ENCODE measurements around the gene LUZP1. TPM values are rescaled to one million over a fixed set of nuclear protein-coding genes. Genes with fewer than 3 reads are reported as not detected.
"Not testable (repeated sequence)": the region's sequence is repeated elsewhere in the genome, so short reads cannot be mapped to it uniquely, and the experiment has no call there.

The LUZP1 gene
- total RNA-seq (2014; rRNA removed; shearing (Covaris generic)): 14.4 and 16.4 TPM in 2 replicates

DNA sequence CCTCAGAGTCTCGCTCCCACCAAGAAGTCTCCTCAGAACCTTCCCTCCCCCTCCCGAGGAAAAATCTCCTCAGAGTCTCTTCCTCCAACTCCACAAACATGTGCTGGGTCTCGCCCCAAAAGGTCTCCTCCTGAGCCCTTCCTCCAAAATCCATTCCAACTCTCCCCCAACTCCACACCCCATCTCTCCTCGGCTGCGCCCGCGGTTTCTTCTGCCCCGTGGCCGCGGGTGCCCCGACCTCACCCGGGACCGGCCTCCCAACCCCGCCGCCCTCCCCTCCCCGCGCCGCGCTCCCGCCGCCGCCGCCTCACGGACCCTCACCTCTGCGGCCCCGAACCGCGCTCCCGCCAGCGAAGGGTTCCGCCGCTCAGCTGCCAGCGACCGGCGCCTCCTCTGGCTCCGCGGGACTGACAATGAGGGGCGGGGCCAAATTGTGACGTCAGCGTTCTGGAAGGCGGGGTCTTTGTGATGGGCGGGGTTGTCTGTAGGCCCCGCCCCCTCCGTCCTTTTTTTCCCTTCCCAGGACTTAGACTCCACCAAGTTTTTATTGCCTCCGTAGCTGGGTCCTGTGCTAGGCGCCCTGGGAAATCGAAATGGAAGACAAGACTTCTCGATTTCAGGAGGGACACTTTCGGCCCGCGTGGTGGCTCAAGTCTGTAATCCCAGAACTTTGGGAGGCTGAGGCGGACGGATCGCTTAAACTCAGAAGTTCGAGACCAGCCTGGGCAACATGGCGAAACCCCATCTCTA, at the start of gene LUZP1:
Gene LUZP1, minus strand, starts transcription at position 412 of the 750 bp plus-strand sequence.
- DNase-seq (ENCODE audit: low spot score): peak; percentile 95

DNA sequence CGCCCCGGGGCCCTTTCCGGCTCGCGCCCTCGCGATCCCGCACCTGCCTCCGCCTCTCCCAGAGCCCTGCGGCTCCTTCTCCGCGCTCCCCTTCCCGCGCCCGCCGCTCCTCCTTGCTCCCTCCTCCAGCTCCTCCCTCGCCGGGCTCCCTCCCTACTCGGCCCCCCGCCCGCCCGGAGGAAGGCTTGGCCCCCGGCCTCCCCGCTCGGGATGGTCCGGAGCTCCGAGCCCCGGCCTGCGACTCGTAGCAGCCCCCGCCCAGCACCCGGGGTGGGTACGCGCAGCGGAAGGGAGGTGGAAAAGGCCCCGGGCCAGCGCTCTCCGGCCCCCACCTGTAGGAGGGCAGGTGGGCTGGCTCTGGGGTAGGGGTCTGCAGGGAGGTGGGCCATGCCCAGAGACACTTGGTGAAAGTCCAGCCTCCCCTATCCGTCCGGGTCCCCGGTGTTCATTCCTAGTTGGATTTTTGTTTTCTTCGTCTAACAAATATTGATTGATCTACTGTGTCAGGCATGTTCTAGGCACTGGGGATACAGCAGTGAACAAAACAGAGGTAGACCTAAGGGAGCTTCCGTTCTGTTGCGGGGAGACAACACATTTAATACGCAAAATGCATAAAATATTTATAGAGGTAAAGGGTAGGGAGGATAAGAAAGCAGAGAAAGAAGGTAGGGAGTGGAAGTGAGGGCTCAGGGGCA, 48.9 kb upstream of the LUZP1 start, which contains the start of gene HTR1D:
Gene HTR1D, minus strand, starts transcription at position 82 of the 695 bp plus-strand sequence. CDS start 23,283 bp downstream, outside the sequence.
- DNase-seq (ENCODE audit: low spot score): no peak

DNA sequence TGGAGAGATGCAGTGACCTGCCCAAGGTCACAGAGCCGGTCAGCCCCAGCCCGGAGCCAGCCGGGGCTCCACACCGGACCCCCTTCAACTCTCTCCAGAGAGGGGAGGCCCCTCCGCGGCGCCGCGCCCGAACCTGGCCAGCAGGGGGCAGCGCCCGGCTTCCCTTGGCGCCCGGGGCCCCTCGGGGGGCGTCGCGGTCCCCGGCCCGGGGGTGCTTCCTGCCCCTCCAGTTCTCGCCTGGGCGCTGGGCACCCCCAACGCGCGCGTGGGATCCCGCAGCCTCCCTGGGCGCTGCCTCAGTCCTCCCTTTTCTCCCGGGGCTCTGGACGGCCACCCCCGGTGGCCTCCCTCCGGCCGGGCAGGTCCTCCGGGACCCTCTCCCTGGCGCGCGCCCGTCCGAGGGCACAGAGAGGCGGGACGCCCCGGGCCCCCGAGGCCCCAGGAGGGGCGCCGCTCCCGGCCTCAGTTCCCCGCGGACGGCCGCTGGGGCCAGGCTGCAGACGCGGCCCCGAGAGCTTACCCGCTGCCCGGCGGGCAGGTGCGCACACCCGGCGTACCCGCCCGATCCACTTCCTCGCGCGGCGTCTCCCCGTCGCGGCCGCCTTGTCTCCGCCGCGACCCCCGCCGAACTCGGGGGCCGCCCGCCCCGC, 48.2 kb upstream of the LUZP1 start:
- DNase-seq (ENCODE audit: low spot score): no peak

DNA sequence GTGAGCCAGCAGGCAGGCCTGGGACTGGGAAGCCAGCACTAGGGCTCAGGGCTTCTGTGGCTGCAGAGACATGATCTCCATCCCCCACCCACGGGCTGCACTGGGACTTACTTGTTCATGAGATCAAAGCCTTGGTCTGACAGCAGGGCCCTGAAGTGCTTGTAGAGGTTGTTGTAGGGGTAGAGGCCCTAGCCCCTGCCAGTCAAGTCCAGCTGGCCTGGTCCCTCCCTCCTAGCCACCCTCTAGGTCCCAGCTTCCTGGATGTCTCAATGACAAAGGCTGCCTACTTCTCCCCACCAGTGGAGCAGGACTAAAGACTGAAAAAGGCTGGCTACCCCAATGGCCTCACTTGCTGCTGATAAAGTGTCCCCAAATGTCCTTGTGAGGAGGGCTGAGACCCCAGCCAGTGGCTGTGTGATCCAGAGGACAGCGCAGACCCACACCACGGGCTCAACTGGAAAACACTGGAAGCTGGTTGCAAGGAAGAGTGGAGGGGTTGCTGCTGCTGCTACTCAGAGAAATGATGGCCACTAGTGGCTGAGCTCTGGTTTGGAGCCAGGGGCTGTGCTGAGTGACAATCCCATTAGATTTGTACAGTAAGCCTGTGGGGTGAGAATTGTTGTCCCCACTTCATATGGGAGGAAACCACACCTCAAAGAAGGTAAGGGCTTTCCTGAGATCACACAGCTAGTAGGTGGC, 47.2 kb upstream of the LUZP1 start:
- no peak for DNase-seq (ENCODE audit: low spot score)

DNA sequence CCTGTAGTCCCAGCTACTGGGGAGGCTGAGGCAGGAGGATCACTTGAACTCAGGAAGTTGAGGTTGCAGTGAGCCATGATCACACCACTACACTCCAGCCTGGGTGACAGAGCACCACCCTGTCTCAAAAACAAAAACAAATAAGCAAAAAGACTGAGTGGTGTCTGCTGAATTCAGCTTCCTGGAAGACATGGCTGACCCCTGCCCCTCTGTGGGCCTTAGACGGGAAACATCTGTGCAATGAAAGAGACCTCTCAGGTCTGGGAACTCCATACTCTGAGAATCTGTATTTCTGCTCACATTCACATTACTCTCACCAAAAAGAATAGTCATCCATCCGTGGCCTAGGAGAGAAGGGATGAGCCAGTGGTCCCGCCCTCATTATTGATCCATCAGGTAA, 46.6 kb upstream of the LUZP1 start:
- DNase-seq (ENCODE audit: low spot score): no peak

DNA sequence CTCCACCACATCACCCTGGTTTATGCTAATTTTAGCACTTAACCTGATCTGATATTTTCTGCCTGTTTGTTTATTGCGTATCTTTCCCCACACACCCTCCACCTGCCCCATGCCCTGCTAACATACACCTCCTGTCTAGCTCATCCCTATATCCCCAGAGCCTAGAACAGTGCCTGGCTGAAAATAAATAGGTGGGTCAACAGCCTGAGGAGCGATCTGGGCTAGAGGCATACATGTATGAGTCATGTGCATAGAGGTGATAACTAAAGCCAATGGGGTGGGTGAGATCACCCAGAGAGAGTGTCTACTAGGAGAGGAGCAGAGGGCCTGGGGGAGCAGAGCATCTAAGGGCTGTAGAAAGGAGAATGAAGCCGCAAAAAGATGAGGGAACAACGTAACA, 46.0 kb upstream of the LUZP1 start:
- DNase-seq (ENCODE audit: low spot score): no peak

DNA sequence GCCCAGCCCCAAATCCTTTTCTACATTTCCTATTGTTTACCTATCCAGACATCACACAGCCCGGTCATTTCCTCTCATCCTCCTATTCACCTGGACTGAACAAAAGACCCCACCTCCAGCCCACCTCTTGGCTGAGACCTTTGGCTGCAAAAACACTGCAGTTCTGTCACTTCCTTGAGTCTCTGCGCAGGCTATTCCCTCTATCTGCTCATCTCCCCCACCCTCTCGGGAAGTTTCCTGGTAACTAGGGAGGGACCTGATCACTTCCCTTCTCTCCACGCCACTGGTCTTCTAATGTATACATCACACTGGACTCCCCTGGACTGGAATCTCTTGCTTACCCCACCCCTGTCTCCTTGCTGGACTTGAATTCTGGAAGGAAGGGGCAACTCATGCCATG, 43.3 kb upstream of the LUZP1 start:
- DNase-seq (ENCODE audit: low spot score): peak; percentile 51

DNA sequence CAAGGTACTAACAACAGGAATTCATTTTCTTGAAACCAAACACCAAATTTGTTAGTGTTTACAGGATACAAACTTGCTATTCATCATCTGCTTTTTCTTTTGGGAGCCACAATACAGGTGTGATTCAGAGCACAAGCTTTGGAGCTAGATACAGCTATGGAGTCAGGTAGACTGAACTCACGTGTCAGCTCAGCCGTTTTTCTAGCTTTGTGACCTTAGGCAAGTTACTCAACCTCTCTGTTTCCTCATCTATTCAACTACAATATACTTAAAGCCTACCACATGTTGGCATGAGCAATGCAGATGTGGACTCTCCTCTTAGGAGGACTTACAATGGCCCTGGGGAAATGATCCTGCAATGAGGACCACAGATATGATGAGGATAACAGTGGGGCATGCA, 42.3 kb upstream of the LUZP1 start:
- no peak for DNase-seq (ENCODE audit: low spot score)

DNA sequence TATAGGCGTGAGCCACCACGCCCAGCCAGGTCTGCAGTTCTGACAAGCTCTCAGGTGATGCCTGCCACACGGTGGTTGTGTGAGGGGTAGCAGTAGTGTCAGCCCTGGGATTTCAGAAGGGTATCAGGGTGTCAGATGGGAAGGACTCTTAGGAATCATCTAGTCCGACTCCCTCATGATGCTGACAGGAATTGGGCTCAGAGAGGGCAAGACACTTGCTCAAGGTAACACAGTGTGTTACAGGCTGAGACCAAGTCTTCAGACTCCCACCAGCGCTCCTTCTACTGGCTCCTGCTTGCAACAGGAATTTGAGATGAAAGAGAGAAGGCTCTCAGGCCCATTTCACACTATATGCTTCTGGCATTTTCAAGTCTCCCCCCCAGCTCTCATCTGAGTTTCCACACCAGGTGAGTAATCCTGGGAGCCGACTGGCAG, 41.7 kb upstream of the LUZP1 start:
- DNase-seq (ENCODE audit: low spot score): peak; percentile 44

DNA sequence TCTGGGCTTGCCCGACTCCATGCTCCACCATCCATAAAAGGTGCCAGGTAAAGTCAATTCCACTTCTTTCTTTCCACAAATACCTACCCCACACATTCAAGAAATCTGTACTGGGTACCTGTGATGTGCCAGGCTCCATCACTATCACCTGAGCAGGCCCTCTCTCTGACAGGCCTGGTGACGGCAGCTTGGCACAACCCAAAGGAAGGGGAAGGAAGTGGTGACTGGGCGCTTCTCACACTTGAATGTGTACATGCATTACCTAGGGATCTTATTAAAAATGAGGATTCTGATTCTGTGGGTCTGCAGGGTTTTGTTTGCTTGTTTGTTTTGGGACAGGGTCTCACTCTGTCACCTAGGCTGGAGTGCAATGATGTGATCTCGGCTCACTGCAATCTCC, 41.1 kb upstream of the LUZP1 start:
- no peak for DNase-seq (ENCODE audit: low spot score)

DNA sequence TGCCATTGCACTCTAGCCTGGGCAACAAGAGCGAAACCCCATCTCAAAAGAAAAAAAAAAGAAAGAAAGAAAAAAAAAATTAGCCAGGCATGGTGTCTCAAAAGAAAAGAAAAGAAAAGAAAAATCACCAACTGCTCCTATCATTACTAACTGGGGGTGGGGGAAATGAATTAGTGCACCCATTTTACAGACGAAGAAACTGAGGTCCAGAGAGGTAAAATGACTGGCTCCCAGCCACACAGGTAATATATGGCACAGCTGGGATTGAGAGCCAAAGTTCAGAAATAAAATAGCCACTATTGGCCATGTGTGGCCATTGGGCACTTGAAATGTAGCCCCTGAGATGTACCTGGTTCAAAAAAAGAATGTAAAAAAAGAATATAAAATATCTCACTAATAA, 39.9 kb upstream of the LUZP1 start:
- DNase-seq (ENCODE audit: low spot score): no peak

DNA sequence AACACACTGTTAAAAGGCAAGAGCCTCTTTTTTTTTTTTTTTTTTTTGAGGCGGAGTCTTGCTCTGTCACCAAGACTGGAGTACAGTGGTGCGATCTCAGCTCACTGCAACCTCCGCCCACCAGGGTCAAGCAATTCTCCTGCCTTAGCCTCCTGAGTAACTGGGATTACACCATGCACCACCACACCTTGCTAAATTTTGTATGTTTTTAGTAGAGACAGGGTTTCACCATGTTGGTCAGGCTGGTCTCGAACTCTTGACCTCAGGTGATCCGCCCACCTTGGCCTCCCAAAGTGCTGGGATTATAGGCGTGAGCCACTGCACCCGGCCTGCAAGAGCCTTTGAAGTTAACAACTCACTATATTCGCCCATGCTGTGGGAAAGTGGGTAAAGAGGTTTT, 39.1 kb upstream of the LUZP1 start:
- DNase-seq (ENCODE audit: low spot score): not testable (repeated sequence)

DNA sequence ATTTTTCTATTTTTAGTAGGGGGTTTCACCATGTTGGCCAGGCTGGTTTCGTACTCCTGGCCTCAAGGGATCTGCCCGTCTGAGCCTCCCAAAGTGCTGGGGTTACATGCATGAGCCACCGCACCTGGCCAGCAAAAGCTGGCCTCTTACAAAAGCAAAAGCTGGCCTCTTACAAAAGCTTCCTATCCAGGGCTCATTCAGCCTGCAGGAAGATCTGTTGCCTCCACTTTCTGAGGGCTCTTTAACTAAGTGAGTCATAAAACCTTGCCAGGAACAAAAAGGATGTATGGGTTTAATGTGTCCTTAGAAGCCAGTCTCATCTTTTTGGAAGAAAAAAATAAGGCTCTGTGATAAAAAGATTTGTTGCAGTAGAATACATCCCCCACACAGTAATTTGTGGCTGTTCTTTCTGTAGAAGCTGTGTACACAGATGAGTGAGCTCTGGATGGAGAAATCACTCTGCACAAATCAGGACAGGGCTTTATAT, 33.6 kb upstream of the LUZP1 start:
- no peak for DNase-seq (ENCODE audit: low spot score)

DNA sequence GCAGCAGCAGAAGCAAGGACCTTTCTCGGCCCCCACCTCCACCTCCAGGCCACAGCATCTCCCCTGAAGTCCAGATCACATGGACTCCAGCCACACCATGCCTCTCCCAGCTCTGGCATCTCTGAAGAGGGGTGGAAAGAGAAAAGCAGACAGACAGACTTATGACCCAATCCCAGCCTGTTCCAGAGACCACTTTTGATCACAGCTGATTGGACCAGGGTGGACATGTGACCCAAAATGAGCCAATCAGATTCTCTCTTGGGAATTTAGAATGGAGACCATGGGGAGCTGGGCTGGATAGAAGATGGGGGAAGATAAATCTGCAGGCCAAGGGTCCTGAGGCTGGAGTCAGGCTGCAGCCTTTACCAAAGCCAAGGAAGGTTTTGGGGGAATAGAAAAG, 32.2 kb upstream of the LUZP1 start:
- no peak for DNase-seq (ENCODE audit: low spot score)

DNA sequence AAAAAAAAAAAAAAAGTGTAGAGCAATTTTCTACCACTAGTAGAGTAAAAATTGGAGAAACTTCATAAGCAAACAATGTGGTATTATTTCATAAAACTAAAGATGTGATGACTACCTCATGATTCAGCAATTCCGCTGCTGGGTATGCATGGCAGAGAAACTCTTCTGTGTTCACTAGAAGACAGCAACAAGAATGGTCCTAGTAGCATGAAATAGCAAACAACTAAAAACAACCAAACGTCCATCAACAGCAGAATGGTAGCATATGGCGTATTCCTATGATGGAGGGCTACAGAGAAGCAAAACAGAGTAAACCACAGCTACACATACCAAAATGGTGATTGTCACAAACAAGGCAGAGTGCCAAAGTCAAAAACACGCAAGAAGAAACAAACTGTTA, 29.7 kb upstream of the LUZP1 start:
- no peak for DNase-seq (ENCODE audit: low spot score)

DNA sequence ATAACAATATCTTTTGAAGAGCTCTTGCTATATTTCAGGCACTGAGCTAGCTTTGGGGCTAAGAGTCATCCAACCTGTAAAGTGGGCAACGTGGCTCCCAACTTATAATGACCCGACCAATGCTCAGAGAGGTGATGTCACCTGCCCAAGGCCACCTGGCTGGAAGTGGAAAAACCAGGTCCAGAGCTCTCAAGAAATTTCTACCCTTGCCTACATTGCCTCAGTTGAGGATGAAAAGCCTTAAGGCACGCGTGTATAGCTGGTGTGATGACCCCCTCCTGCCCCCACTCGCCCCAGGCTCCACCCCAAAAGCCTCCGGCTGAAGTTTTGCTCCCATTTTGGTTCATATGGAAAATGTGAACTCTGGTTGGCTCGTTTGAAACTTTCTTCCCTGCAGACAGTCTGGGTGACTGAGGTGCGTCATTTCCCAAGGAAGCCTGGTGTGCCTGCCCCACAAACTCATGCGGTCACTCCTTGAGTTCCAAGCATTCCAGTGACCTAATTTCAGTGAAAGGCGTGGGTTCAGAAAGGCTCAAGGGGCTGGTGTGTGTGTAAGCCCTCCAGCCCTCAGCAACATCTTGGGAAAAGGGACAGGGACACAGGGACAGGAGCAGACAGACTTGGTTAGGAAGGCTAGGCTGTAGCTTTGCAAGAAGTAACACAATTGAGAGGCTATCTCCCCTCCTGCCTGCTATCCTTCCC, 28.1 kb upstream of the LUZP1 start:
- no peak for DNase-seq (ENCODE audit: low spot score)

DNA sequence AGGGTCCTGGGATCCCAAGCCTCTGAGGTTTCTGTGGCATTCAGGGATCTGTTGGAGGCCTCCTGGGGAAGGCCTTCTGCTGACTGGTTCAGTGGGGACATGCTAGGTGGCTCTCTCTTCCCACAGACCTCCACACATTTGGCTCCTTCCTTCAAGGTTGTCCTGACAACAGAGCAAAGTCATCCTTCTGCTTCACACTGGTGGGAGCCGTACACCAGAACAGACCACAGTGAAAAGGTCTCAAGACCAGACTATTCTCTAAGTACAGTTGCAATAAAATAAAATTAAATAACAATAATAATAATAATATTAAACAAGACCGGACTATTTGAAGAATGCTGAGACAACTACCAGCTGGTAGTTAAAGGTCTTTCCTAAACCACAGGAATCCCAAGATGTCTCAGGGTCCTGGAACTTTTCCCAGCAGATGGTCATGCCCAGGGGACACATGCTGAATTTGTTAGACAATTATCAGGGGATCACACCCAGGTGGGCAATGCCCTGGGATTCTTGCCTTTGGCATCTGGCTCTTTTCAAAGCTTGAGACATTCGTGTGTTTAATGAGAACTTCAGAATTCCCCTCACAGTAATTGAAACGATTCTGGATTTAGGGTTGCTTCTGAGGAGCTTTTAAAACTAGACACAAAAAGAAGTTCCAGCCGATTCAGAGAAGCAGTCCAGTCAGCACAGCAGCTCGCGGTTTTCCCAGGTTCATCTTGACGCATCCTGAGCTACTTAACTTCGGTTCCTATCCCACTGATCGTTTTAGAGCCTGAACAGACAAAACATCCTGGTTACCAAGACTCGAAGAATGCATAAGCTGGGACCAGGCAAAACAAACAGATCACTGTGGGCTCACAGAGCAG, 25.7 kb upstream of the LUZP1 start:
- DNase-seq (ENCODE audit: low spot score): no peak

DNA sequence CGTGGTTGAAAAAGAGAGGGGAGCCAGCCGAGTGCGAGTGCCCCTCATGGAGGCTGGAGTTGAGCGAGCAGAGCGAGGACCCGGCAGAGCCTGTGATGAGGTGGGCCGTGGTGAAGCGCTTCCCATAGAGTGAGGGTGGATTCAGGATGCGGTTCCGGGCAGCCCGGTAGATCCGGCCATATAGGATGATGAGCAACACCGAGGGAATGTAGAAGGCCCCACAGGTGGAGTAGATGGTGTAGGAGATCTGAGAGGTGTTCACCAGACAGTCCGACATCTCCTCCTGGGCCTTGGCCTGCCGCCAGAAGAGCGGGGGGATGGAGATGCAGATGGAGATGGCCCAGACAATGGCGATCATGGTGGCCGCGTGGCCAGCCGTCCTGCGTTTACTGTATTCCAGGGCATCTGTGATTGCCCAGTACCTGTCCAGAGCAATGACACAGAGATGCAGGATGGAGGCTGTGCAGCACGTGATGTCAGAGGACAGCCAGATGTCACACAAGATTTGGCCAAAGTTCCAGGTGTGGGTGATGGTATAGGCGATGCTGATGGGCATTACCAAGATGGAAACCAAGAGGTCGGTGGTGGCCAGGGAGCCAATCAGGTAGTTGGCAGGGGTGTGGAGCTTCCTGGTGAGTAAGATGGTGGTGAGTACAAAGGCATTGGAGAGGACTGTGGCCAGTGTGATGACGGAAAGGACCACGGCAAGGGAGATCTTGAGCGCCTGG, 24.9 kb upstream of the LUZP1 start:
- DNase-seq (ENCODE audit: low spot score): no peak

DNA sequence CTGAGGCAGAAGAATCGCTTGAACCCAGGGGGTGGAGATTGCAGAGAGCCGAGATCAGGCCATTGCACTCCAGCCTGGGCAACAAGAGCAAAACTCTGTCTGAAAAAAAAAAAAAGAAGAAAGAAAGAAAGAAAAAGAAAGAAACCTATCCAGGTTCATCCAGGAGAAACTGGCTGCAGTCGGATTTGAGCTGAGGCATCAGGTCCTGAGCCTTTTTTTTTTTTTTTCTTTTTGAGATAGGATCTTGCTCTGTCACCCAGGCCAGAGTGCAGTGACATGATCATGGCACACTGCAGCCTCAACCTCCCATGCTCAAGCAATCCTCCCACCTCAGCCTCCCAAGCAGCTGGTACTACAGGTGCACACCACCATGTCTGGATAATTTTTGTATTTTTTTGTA, 22.5 kb upstream of the LUZP1 start:
- DNase-seq (ENCODE audit: low spot score): no peak
